Uterus (tissue), 2 donors: ENCODE data around the gene CCM2L.

Experiments
- CTCF ChIP-seq, 4 experiments: fragments of 200-600 bp in 2 of 4; fragments of 450-650 bp in 2 of 4; sonication (generic) in 2 of 4; IDR thresholded peaks; one replicate each; pipeline ENCODE4 v1.5.1; 2016 to 2019; ENCODE audit warnings: antibody characterized with exemption in 4 of 4, mild to moderate bottlenecking in 2 of 4, moderate library complexity in 1 of 4
- POLR2A ChIP-seq, 2 donors: fragments of 450-650 bp; IDR thresholded peaks; one replicate each; pipeline ENCODE4 v1.6.1; 2016; ENCODE audit warnings: antibody characterized with exemption in 2 of 2, mild to moderate bottlenecking in 1 of 2, moderate library complexity in 1 of 2

GRCh38 chr20:32070282-32070681 is 60.0 kb downstream of the CCM2L start:
- TF ChIP-seq CTCF (IDR thresholded peaks at IDR 0.05) (no peak), POLR2A (IDR thresholded peaks at IDR 0.05) (no peak)
